ENCODE measurements around the gene KIAA0753.

DNA sequence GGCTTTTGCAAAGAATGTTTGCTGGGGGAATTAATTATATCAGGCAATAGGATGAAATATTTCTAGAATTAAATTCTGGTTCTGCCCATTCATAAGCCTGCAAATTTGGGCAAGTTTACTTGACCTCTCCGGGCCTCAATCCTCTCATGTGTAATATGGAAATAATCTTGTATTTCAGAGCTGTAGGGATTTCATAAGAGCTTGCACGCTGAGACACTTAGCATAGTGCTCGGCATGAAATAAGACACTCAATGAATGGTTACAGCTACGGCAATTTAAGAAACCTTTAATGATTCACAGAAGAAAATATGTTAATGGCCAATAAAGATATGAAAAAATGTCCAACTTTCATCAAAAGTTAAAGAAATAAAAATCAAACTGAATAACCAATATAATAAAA is 43.6 kb downstream of the KIAA0753 start:
- TF ChIP-seq, protein P1, sequence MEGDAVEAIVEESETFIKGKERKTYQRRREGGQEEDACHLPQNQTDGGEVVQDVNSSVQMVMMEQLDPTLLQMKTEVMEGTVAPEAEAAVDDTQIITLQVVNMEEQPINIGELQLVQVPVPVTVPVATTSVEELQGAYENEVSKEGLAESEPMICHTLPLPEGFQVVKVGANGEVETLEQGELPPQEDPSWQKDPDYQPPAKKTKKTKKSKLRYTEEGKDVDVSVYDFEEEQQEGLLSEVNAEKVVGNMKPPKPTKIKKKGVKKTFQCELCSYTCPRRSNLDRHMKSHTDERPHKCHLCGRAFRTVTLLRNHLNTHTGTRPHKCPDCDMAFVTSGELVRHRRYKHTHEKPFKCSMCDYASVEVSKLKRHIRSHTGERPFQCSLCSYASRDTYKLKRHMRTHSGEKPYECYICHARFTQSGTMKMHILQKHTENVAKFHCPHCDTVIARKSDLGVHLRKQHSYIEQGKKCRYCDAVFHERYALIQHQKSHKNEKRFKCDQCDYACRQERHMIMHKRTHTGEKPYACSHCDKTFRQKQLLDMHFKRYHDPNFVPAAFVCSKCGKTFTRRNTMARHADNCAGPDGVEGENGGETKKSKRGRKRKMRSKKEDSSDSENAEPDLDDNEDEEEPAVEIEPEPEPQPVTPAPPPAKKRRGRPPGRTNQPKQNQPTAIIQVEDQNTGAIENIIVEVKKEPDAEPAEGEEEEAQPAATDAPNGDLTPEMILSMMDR (IDR thresholded peaks at IDR 0.05; ENCODE audit: insufficient read depth, low read length, poor library complexity, severe bottlenecking): no peak
- TF ChIP-seq EZH2phosphoT487 (conservative IDR thresholded peaks at IDR 0.05; ENCODE audit: low read length): no peak
